GM21723 (cell line): Measurements from ENCODE around the gene GRID1.

Experiments used
- ATAC-seq: cut with Tn5 transposase; IDR thresholded peaks from one replicate; pipeline ENCODE4 v1.9.1; 2021; ENCODE audit warnings: mild to moderate bottlenecking, moderate library complexity; ENCODE audit not compliant: unreplicated experiment

GRID1 gene

DNA sequence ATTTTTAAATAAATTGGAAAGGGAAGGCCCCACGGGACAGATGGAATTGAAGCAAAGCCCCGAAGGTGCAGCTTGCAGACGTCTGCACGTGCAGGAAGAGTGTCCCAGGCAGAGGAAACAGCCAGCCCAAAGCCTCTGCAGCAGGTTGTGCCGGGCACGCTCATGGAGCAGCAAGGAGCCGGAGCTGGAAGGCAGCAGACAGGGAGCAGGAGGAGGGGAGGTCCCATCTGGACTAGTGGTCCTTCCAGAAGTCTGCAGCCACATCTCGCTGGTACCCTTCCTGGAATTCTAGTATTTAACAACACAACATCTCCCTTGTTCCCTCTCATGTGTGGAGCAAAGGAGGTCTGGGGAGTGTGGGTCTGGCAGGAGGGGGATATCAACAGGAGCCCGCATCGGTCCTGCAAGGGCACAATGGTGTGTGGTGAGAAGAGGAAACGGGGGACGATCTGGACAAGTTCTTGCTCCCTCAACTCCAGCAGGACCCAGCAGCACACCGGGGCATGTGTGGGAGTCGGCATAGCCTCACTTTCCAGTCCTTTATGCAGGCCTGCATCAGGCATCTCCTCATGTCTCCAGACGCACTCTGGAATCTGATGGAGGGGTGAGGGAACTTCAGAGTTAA lies 169.3 kb downstream of the GRID1 start:
- ATAC-seq = no peak

DNA sequence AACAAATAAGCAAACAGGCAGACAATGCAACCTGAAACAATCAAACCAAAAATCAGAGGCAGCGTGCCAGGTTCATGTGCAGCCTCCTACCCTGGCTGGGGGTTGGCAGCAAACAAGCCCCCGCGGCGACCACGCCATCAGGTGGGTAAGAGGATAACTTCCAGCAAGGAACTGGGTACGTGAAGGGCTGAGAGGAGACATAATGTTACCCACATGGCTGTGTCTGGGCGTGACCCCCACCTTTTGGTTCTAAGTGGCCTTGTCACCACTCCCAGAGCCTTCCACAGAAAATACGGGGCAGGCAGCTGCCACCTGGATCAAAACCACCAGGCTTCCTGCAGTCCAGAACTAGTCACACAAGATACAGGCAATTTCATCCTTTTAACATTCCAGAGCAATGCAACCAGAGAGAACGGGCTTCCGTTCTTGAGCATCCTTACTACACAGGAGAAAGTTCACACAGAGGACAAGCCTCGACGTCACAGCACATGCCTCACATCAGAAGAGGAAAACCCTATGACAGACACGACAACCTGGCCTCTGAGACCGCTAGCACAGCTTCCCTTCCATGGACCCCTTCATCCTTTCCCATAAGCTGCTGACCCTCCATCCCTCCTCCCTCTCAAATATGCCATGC lies 171.0 kb downstream of the GRID1 start:
- no peak for ATAC-seq

DNA sequence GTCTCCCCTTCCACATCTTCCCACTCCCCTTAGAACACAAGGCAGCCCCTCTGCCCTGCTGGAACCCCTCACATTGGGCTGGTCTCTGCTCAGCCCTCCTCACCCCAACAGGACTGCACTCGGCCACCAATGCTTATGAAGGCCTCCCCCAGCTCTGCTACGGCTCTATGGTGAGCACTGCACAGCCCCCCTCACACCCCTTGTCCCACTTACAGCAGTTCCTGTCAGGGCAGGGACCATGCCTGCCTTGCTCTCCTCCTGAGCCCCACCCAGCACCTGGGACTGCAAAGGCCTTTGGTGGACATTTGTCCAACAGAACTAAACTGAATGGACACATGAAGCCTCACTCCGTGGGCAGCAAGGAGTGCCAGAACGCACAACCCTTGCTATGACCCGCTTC lies 171.9 kb downstream of the GRID1 start:
- no peak for ATAC-seq

DNA sequence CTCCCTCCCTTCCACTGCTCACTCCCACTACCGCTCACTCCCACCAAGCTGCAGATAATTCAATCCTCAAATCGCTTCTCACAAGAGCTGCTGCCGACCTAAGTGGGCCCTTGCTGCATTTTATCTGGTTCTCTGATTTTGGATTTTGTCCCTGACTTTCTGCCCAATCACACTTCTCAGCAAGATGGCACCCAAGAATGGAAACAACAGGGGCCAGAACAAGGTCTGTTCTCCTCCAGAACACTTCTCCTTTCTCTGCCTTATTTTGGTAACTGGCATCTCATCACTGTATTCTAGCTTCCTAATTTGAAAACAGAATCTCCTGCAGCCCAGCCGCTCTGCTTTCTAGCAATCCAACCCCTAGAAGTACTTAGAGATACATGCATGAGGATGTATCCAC lies 172.8 kb downstream of the GRID1 start:
- no peak for ATAC-seq

DNA sequence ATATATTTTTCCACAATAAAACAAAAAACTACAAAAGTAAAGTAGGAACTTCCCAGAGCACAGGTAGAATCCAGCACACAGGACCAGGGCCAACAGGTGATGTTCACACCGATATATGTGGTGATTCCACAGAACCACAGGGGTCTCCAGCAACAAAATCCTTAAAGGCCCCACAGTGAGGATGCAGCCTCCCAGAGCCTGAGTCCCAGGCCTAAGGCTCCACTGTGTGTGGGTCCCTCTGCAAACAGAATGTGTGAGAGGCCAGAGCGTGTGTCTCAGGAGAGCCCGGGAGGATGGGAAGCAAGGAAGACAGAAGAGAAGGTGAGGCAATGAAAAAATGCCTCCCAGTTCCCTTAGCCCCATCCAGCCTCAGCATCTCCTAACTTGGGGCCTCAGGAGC lies 173.9 kb downstream of the GRID1 start:
- ATAC-seq = no peak

DNA sequence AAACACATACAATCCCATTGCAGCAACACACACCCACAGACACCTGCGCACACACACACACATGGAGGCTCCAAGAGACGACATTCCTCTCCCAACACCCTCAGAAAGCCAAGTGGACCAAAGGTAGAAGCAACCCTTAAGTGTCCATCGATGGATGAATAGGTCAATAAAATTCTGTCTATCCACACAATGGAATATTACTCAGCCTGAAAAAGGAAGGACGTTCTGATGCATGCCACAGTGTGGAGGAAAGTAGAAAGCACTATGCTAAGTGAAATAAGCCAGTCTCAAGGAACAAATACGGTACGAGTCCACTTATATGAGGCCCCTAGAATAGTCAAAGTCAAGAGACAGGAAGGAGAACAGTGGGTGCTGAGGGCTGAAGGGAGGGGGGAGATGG lies 174.4 kb downstream of the GRID1 start:
- no peak for ATAC-seq

DNA sequence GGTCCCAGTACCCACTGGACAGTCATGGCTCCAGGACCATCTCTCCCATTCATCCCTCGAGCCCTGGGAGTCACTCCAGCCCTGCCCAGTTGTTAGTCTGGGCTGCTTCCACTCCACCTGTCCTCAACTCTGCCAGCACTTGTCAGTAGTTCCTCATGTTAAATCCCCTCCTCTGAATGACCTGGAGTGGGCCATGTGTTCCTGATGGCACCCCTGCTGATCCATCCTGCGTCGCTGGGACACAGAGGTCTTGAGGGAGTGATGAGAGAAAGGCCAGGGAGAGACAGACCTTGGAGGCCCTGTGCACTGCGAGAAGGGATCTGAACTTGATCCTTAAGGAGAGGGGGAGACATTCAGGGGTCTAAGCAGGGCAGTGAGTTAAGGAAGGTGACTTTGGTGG lies 174.9 kb downstream of the GRID1 start:
- ATAC-seq = no peak

DNA sequence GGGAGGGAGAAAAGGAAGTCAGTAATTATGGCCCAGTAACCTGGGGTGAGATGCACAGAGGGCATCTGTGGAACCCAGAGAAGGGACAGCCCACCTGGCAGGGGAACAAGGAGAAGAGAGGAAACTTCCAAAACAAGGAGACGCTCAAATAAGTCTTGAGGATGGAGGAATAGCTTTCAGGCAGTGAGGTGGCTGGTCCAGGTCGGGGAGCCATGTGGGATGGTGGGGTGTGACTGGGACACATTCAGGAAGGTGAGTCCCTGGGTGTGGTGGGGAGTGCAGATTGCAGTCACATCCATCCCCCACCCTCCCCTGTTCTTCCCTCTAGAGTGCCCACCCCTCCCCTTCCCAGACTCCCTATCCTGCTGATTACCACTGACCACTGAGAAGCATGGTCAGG lies 175.4 kb downstream of the GRID1 start:
- ATAC-seq = no peak

DNA sequence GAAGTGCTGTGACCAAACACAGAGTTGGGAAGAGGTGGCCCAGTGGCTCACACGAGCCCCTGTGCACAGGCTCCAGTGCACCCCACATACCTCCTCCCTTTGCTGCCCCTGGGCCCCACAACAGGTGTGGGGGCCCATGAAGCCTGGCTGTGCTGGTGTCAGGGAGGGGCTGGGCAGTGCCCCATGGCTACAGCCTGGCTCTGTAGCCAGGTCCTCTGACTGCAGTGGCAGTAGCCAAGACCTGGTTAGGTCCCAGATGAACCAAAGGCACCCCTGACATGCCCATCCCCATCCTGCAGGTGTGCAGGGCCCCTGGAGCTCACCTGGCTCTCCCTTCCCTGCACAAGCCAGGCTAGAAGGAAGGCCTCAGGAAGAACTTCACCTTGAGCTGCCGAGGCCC lies 176.3 kb downstream of the GRID1 start:
- ATAC-seq = no peak

DNA sequence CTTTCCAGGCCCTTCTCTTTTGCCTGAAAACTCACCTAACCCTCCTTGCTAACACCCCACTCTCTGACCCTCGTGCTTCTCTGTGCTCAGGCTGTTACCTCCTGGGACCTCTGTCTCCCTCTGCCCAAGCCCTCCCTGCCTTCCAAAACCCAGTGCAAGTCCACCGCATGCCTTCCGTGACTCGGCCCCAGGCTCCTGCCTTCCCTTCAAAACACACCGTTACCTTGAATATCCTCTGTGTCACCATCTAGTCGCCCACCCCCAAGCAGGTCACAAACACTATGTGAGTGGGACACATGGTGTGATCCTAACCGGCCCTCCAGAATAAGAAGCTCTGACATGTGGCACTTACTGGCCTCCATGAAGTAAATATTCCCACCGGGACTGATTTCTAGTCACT lies 176.7 kb downstream of the GRID1 start:
- no peak for ATAC-seq

DNA sequence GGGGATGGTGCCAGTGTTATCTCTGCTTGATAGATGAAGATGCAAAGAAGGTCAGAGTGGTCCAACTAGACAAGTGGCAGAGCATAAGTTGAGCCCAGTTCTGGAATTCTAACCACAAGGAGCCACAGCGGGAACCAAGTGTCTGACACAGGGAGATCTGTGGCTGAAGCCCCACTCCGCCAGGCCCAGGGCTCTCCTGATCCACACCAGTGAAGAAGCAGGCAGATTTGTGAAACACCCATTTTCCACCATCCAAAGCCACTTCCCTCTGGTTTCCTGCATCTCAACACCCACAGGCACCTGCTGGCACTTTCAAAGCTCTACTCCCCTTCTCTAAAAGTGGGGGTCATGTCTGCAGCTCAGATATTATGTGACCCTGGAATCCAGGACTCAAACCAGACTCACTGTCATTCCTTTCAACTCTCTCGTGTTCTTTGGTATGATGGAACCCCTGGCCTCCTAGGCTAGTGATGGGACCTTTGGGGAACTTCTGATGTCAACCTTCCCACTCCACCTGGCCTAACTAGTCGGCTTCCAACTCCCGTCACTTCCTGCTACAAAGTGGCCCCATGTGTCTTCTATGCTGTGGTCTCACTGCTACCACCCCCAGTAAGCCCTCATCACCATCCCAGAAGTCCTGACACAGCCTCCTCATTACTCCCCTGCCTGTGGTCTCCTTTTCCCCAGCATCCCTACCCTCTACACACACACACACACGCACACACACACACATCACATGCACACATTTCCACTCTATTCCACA lies 177.6 kb downstream of the GRID1 start:
- ATAC-seq = no peak

DNA sequence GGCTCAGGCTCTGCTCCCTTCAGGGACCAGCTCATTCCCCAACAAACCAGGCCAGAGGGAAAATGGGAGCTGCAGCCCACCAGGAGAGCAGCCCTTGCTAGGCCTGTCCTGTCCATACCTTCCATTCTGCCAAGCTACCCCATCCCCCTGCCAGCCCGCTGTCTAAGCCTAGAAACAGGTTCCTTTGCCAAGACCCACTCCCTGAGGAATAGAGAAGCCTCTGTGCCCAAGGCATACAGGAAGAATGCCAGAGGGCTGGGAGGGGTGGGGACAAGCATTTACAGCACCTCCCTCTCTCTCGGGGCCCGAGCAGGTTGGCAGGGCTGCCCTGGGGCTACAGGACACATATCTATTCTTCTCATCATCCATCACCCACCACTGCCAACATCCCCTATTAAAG lies 178.3 kb downstream of the GRID1 start:
- no peak for ATAC-seq

DNA sequence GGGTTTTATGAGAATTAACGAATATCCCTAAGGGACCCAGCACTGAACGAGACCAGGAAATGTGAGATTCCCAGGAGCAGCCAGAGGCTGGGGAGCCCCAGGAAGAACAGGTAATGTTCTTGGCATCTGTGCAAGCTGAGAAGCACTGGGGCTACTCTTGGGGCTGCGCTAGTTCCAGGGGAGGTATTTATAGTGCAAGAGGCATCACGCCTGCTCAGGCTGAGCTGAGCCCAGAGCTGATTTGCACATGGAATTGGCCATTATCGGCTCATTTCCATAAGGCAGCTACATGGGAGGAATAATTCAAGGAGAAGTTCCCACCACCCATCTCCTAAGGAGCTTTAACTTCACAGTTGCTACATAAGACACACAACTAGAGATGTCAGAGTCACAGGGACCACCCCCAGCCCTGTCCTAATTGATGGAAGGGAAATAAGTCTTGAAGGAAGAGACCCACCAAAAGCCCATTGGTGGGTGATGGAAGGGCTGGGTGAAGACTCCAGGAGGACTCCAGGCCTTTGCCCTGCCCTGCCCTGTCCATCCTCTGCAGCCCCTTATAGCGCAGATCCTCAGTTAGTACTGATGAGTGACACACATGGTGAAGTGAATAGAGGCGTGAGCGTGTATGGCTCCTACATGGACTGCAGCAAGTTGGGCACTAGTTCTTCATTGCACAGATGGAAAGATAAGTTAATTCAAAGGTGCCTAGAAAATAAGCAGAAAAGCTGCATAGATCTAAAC lies 178.9 kb downstream of the GRID1 start:
- ATAC-seq = no peak

DNA sequence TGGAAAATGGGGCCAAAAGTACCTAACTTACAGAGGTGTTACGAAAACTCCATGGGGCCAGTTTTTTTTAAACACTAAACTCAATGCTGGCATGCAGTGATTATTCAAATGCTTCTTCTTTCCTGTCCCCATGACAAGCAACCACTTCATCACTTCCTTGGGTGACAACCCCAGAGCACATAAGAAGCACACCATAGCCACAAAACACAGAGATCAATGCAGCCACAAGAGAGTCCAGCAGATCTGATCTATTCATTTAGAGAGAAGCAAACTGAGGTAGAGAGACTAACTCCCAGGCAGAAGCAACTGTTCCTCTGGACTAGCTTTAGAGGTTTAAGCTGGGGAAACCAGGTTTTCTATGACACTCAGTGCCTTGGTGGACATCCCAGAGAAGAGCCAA lies 180.0 kb downstream of the GRID1 start:
- no peak for ATAC-seq

DNA sequence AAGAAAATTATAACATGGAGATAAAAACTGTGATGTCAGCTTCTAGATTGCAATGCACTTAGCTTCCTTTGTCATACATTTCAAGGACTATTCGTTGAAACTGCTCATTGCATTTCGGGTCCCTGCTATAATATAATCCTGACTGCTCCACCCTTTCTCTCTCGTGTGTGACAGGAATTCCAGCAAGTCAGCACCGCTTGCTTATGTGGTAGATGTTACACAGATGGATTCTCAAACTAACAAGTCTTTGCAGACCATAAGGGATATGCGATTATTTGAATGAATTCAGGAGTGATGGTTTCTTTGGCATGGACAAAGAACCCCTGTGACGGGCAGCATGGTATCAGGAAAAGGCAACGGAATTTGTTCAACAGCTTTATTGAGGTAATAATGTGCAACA lies 184.0 kb downstream of the GRID1 start:
- ATAC-seq = no peak

DNA sequence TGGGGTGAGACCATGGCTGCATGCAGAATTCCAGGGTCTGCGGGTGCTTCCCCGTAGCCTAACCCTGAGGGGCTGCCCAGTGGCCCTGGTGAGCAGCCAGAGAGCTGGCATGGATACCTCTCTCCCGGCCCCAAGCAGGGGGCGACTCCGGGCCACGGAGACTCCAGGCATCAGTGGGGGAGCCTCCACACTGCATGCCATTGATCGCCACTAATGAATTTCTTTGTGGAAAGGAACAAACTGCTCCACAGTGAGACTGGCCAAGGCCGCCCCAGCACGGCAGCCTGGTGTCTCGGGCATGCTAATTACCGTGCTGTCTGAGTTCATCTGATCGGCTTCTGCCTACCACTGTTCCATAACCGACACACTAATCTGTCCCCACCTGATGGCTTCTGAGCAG lies 184.4 kb downstream of the GRID1 start:
- ATAC-seq = no peak

DNA sequence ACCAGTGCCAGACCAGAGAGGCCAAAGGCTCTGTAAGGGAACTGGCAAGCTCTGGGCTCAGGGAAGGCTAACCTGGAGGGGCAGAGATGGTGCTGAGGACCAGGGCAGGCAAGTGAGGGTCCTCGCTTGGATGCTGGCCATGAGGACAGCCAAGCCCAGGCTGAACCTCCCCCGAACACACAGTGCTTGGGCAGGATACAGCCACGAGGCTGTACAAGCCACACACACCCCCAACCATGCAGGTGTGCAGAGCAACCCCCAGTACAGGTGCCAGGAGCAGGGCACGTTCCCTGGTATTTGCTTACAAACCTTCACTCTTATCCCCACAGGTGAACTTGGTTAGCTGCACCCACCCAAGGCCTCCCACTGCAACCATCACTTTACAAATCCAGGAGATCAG lies 185.7 kb downstream of the GRID1 start:
- ATAC-seq = no peak

DNA sequence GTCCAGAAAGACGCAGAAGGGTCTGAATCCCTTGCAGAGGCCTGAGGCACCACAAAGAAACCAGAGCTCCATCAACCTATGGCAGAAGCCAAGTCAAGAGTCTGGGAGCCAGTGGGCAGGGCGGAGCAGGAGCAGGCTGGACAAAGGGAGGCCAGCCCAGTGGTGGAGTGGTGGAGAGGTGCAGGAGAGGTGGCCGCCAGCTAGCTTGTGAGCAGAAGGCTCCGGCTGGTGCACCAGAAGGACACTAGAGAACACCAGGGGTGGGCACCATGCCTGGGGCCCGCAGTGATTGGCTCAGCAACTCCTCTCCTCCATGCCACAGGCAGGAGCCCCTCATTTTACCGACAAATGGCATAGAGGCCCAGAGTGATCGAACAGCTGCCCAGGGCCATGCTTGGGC lies 186.6 kb downstream of the GRID1 start:
- ATAC-seq = no peak

DNA sequence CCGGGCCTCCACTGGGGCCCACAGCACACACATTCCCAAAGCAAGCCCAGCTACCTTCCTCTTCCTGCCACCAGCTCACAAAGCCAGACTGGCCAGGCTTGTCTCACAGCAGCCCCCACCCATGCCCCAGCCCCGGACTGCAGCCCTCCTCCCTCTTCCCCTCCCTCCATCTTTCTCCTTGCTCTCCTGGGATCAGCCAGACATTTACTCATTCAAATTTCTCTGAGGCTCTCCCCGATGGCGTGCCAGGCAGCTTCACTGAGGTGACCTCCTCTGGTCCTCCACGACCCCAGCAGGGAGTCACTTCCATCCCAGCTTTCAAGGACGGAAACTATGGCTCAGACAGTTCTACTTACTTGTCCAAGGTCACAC lies 187.5 kb downstream of the GRID1 start:
- ATAC-seq = no peak

DNA sequence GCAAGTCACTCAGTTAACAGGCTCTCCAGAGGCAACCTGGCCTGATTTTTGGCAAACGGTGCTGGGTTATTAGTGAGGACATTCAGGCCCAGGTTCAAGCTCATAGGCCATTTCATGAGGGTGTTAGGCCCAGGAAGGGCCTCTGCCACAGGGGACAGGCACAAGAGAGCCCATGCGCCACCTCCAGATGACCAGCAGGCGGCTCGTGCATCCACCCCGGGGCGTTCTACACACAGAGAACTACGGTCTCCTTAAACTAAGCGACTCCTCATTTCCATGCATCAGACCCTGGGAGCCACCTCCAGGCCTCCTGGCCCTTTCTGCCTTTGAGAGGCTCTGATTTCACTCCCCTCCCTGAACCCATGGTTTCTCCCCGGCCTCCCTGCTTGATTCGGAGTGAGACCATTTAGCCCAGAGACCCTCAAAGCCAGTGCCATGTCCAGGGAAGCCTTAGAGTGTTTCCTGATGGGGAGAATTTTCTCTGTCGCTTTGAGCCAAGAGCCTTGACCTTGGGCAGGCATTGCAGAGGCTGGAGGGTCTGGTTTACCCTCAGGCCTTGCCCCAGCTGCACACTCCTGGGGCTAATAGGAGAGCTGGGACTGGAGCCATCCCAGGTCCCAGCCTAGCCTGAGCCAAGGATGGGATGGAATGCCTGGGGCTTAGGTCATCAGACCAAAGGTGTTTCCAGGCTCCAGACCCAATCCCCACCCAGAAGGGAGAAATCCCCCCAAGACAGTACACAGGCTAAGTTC lies 188.0 kb downstream of the GRID1 start:
- no peak for ATAC-seq

DNA sequence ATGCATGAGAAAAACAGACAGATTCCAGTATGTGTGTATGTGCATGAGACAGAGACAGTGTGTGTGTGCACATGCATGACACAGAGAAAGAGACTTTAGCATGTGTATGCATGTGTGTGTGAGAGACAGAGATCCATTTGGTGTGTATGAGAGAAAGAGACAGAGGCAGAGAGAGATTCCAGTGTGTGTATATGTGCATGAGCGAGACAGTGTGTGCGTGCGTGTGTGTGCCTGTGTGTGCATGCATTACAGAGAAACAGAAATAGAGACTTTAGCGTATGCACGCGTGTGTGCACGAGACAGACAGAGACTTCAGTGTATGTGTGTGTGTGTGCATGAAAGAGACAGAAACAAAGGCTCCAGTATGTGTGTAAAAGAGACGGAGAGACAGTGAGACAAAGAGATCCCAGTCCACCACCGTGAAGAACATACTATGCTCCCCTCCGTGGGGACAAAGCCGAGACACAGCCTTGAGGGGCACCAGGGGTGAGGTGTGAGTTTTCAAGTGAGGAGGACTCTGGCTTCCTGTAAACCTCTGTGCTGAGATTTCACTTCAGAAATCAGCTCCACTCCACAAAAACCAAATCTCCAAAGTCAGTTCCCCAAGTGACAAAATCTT lies 188.9 kb downstream of the GRID1 start:
- ATAC-seq = no peak
